HepG2 (cell line): Measurements from ENCODE around the gene UCN2. TPM values are rescaled to one million over a fixed set of nuclear protein-coding genes. Genes with fewer than 3 reads are reported as not detected.

Source experiments
- AHR ChIP-seq: IDR thresholded peaks from 2 replicates; pipeline ENCODE4 v1.6.1; 2018; ENCODE audit warnings: missing genetic modification reagents, missing compliant biosample characterization
- DMAP1 ChIP-seq: IDR thresholded peaks from 2 replicates; pipeline ENCODE4 v1.6.1; 2016
- HES4 ChIP-seq: sonication (generic); formaldehyde crosslinking; IDR thresholded peaks from 2 replicates; pipeline ENCODE4 v1.9.0; 2021; ENCODE audit warnings: mild to moderate bottlenecking, missing genetic modification reagents, borderline replicate concordance
- JUN ChIP-seq: sonication (generic); formaldehyde crosslinking; IDR thresholded peaks from 2 replicates; pipeline ENCODE4 v1.4.0; 2020; ENCODE audit warnings: mild to moderate bottlenecking, missing genetic modification reagents
- KDM4B ChIP-seq: sonication (generic); formaldehyde crosslinking; IDR thresholded peaks from 2 replicates; pipeline ENCODE4 v1.4.0; 2020; ENCODE audit warnings: missing genetic modification reagents
- KLF16 ChIP-seq, 2 experiments: sonication (generic) in 1 of 2; formaldehyde crosslinking in 1 of 2; IDR thresholded peaks; 2 replicates each; pipeline versions ENCODE4 v1.6.1 to v1.8.0; 2016 to 2023; ENCODE audit warnings: missing genetic modification reagents in 2 of 2, missing compliant biosample characterization in 1 of 2
- MTA1 ChIP-seq: sonication (generic); formaldehyde crosslinking; IDR thresholded peaks from 2 replicates; pipeline ENCODE4 v1.4.0; 2020; ENCODE audit warnings: missing genetic modification reagents, mild to moderate bottlenecking, borderline replicate concordance
- MYC ChIP-seq: sonication (generic); formaldehyde crosslinking; IDR thresholded peaks from 2 replicates; pipeline ENCODE4 v1.9.0; 2021; ENCODE audit warnings: missing genetic modification reagents, borderline replicate concordance
- NCOA5 ChIP-seq: sonication (generic); formaldehyde crosslinking; IDR thresholded peaks from 2 replicates; pipeline ENCODE4 v1.4.0; 2020; ENCODE audit warnings: missing genetic modification reagents
- NFIC ChIP-seq: IDR thresholded peaks from 2 replicates; pipeline ENCODE4 v1.6.1; 2012; ENCODE audit warnings: mild to moderate bottlenecking, low read length, inconsistent platforms
- NFKB2 ChIP-seq: sonication (generic); formaldehyde crosslinking; IDR thresholded peaks from 2 replicates; pipeline ENCODE4 v1.4.0; 2020; ENCODE audit warnings: missing genetic modification reagents, borderline replicate concordance
- PHF20 ChIP-seq: sonication (generic); formaldehyde crosslinking; IDR thresholded peaks from 2 replicates; pipeline ENCODE4 v1.5.0; 2020; ENCODE audit warnings: mild to moderate bottlenecking, missing genetic modification reagents
- PPARG ChIP-seq: conservative IDR thresholded peaks from 2 replicates; pipeline ENCODE4 v1.6.1; 2016; ENCODE audit warnings: missing biosample characterization, missing genetic modification reagents
- RFXAP ChIP-seq: sonication (generic); formaldehyde crosslinking; IDR thresholded peaks from 2 replicates; pipeline ENCODE4 v1.4.0; 2020; ENCODE audit warnings: missing genetic modification reagents, borderline replicate concordance
- SAP130 ChIP-seq: IDR thresholded peaks from 2 replicates; pipeline ENCODE4 v1.6.1; 2016; ENCODE audit warnings: low read depth
- SOX6 ChIP-seq, 2 experiments: fragments of 450-650 bp in 1 of 2; sonication (generic) in 1 of 2; formaldehyde crosslinking in 1 of 2; IDR thresholded peaks; 2 replicates each; pipeline versions ENCODE4 v1.4.0 to v1.6.1; 2017 to 2020; ENCODE audit warnings: antibody characterized with exemption in 1 of 2, mild to moderate bottlenecking in 1 of 2, missing genetic modification reagents in 1 of 2
- SRSF1 ChIP-seq: fragments of 200-400 bp; formaldehyde crosslinking; optimal IDR thresholded peaks from 2 replicates; pipeline ENCODE3; 2017; ENCODE audit warnings: mild to moderate bottlenecking, low read depth, low read length, moderate library complexity
- TARDBP ChIP-seq: sonication (generic); formaldehyde crosslinking; IDR thresholded peaks from 2 replicates; pipeline ENCODE4 v1.8.0; 2022; ENCODE audit warnings: mild to moderate bottlenecking, missing genetic modification reagents
- ZEB1 ChIP-seq: IDR thresholded peaks from 2 replicates; pipeline ENCODE4 v1.6.1; 2012; ENCODE audit warnings: mild to moderate bottlenecking, low read depth, inconsistent platforms; ENCODE audit not compliant: insufficient replicate concordance
- ZIK1 ChIP-seq: sonication (generic); formaldehyde crosslinking; IDR thresholded peaks from 2 replicates; pipeline ENCODE4 v1.5.0; 2020; ENCODE audit warnings: mild to moderate bottlenecking, low read depth, missing genetic modification reagents, borderline replicate concordance
- ZNF160 ChIP-seq: sonication (generic); formaldehyde crosslinking; IDR thresholded peaks from 2 replicates; pipeline ENCODE4 v1.8.0; 2022; ENCODE audit warnings: mild to moderate bottlenecking, inconsistent platforms, missing genetic modification reagents
- ZNF253 ChIP-seq: sonication (generic); formaldehyde crosslinking; IDR thresholded peaks from 2 replicates; pipeline ENCODE4 v1.8.0; 2022; ENCODE audit warnings: mild to moderate bottlenecking, missing genetic modification reagents, borderline replicate concordance
- ZNF263 ChIP-seq: sonication (generic); formaldehyde crosslinking; IDR thresholded peaks from 2 replicates; pipeline ENCODE4 v1.4.0; 2020; ENCODE audit warnings: missing genetic modification reagents
- ZNF547 ChIP-seq: sonication (generic); formaldehyde crosslinking; IDR thresholded peaks from 2 replicates; pipeline ENCODE4 v1.5.1; 2020; ENCODE audit warnings: mild to moderate bottlenecking, missing genetic modification reagents
- ZNF777 ChIP-seq: sonication (generic); formaldehyde crosslinking; IDR thresholded peaks from 2 replicates; pipeline ENCODE4 v1.4.0; 2020; ENCODE audit warnings: missing genetic modification reagents
- ZNF792 ChIP-seq: IDR thresholded peaks from 2 replicates; pipeline ENCODE4 v1.6.1; 2016
- polyA plus RNA-seq, 8 experiments: library from polyadenylated mRNA; depleted of rRNA in 3 of 8; stranded (reverse) in 7 of 8; unstranded in 1 of 8; fragments of >200 nt; fragmentation: Illumina TruSeq in 4 of 8; extraction: Trizol in 4 of 8; gene quantifications; 2 replicates each; pipeline versions ENCODE4 v1.2.1 to v1.2.3, GENCODE V29; 2011 to 2016; ENCODE audit warnings: low read depth in 4 of 8, missing spikeins in 1 of 8, mixed read lengths in 1 of 8; ENCODE audit not compliant: insufficient read depth in 1 of 8
- total RNA-seq, 5 experiments: library from RNA; depleted of rRNA; stranded (reverse); fragments of >200 nt; fragmentation: Illumina TruSeq; extraction: Trizol; gene quantifications; 2 replicates each; pipeline ENCODE4 v1.2.3, GENCODE V29; 2016; ENCODE audit warnings: low read depth in 1 of 5
- TF ChIP-seq, protein P1 (sequence below): sonication (generic); formaldehyde crosslinking; IDR thresholded peaks from 2 replicates; pipeline ENCODE4 v1.8.1; 2022; ENCODE audit warnings: mild to moderate bottlenecking, missing genetic modification reagents
- TF ChIP-seq, protein P2 (sequence below): sonication (generic); formaldehyde crosslinking; IDR thresholded peaks from 2 replicates; pipeline ENCODE4 v1.5.0; 2020; ENCODE audit warnings: missing genetic modification reagents, mild to moderate bottlenecking, borderline replicate concordance
- TF ChIP-seq, protein P3 (sequence below): sonication (generic); formaldehyde crosslinking; conservative IDR thresholded peaks from 2 replicates; pipeline ENCODE4 v1.4.0; 2020; ENCODE audit warnings: missing genetic modification reagents

Gene UCN2
- total and polyA plus RNA-seq, 2 of the 13 experiments (the other 11 are each of a cell fraction or from before 2014, with no cell fraction given): 0.07 to 1.5 TPM

DNA sequence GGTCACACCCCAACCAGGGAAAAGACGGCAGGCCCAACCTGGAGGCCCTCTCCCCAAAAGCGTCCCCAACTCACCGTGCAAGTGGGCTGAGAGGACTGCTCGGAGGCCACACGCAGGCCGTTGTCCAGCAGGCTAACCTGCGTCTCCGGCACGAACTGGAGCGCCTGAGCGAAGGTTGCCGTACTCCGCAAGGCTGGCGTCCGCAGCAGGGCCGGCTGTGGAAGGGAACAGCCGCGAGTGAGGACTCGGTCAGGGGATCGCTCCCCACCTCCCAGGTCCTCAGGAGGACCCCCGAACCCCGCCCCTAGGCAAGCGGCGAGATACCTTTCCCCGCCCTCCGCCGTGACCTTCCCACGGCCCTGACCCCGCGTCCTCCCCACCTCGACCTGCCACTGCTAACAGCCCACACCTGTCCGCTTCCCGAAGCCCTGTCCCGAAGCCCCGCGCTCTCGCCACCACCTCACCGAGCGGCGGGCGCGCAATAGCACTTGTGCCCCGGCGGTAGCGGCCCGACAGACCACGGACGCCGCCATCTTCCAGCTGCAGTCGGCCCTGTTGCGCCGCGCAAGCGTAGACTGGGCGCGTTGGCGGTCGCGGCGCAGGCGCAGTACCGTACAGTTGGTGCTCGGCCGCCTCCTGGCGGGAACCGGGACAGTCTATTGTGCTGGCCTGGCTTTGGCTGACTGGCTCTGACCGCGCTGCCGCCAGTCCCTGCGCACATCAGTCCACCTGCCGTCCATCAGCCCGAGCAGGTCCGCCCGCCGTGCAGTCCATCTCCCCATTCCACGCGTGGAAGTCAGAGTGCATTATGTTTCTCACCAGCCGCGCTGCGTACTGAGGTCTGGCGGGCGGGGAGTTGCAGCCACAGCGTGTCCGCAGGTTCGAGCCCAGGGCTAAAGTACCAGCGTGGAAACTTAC is 45.8 kb upstream of the UCN2 start, which contains the start of gene UQCRC1 (continued):
- TF ChIP-seq HES4 (CRISPR knock-in tag) (no peak), AHR (CRISPR knock-in tag) (no peak; the same call in 1 of the 2 replicates), DMAP1 (CRISPR knock-in tag) (peak; percentile 93), KDM4B (CRISPR knock-in tag) (no peak; the same call in 1 of the 2 replicates), MTA1 (peak; percentile 82; the same call in 1 of the 2 replicates), JUN (no peak; the same call in 1 of the 2 replicates), ZNF547 (peak; percentile 75), MYC (peak; percentile 80; the same call in 1 of the 2 replicates), SOX6 (IDR thresholded peaks at IDR 0.05) (no peak), SOX6 (CRISPR knock-in tag; IDR thresholded peaks at IDR 0.05) (peak; percentile 84), ZNF253 (0 out of 2 replicates have a peak, but pooled peaks have one; percentile 38), TARDBP (CRISPR knock-in tag) (peak; percentile 37; the same call in 1 of the 2 replicates), SRSF1 (no peak), ZEB1 (peak; percentile 2), ZNF263 (CRISPR knock-in tag) (peak; percentile 68; the same call in 1 of the 2 replicates), PPARG (peak; percentile 41; the same call in 1 of the 2 replicates), SAP130 (CRISPR knock-in tag) (peak; percentile 78), RFXAP (CRISPR knock-in tag) (peak; percentile 51; the same call in 1 of the 2 replicates), KLF16 (CRISPR knock-in tag; IDR thresholded peaks at IDR 0.05) (peak in 1 of 2 experiments; percentile 73; a peak in 2 of 4 replicates), NCOA5 (CRISPR knock-in tag) (no peak), ZIK1 (peak; percentile 91), ZNF777 (peak; percentile 78), NFKB2 (CRISPR knock-in tag) (peak; percentile 42; the same call in 1 of the 2 replicates), PHF20 (peak; percentile 81), ZNF792 (CRISPR knock-in tag) (peak; percentile 85; the same call in 1 of the 2 replicates), NFIC (no peak), ZNF160 (peak; percentile 70)
- TF ChIP-seq, protein P1, sequence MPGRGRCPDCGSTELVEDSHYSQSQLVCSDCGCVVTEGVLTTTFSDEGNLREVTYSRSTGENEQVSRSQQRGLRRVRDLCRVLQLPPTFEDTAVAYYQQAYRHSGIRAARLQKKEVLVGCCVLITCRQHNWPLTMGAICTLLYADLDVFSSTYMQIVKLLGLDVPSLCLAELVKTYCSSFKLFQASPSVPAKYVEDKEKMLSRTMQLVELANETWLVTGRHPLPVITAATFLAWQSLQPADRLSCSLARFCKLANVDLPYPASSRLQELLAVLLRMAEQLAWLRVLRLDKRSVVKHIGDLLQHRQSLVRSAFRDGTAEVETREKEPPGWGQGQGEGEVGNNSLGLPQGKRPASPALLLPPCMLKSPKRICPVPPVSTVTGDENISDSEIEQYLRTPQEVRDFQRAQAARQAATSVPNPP (CRISPR knock-in tag): peak; percentile 81; the same call in 1 of the 2 replicates
- TF ChIP-seq, protein P2, sequence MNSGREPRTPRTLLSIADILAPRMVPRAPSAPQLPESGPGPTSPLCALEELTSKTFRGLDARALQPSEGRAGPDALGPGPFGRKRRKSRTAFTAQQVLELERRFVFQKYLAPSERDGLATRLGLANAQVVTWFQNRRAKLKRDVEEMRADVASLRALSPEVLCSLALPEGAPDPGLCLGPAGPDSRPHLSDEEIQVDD (CRISPR knock-in tag): peak; percentile 85; the same call in 1 of the 2 replicates
- TF ChIP-seq, protein P3, sequence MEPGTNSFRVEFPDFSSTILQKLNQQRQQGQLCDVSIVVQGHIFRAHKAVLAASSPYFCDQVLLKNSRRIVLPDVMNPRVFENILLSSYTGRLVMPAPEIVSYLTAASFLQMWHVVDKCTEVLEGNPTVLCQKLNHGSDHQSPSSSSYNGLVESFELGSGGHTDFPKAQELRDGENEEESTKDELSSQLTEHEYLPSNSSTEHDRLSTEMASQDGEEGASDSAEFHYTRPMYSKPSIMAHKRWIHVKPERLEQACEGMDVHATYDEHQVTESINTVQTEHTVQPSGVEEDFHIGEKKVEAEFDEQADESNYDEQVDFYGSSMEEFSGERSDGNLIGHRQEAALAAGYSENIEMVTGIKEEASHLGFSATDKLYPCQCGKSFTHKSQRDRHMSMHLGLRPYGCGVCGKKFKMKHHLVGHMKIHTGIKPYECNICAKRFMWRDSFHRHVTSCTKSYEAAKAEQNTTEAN (CRISPR knock-in tag): no peak; the same call in 1 of the 2 replicates
